ENCODE results near the gene ALKBH5. TPM values are rescaled to one million over a fixed set of nuclear protein-coding genes. Genes with fewer than 3 reads are reported as not detected.

Gene ALKBH5
- total RNA-seq, 1 experiment from 2014 or later, result 105 TPM

GRCh38 chr17:18156171-18156975 lies 27.3 kb upstream of the ALKBH5 start:
- DNase-seq (ENCODE audit: low spot score) (no peak), ATAC-seq (no peak)
- TF ChIP-seq ZNF532 (CRISPR knock-in tag; IDR thresholded peaks at IDR 0.05; ENCODE audit: borderline replicate concordance), result no peak
- ChIA-PET POLR2A (no interaction called here), CTCF (interaction anchor here (6.3 kb wide), 1 partner anchor 15 kb away, joined by 89 read pairs; no protein-coding TSS in a partner anchor)
- Mint-ChIP-seq H3K9me3 (no peaks in the 10 kb centered on the region), H3K27ac (no peak overlapping the region), H3K27me3 (ENCODE audit: low read depth) (no peaks in the 10 kb centered on the region; the same call in 1 of the 2 replicates), H3K36me3 (no peaks in the 10 kb centered on the region), H3K4me1 (peaks cover 13% of the 10 kb centered on the region), H3K4me3 (no peak overlapping the region)

GRCh38 chr17:18156976-18157280 lies 26.7 kb upstream of the ALKBH5 start:
- TF ChIP-seq JUN (CRISPR knock-in tag; IDR thresholded peaks at IDR 0.05) (no peak), NFYB (CRISPR knock-in tag; conservative IDR thresholded peaks at IDR 0.05; ENCODE audit: low read depth) (no peak), EMX1 (CRISPR knock-in tag; IDR thresholded peaks at IDR 0.05) (no peak), ZNF425 (CRISPR knock-in tag; conservative IDR thresholded peaks at IDR 0.05) (no peak), CREM (CRISPR knock-in tag; IDR thresholded peaks at IDR 0.05) (no peak), PRDM15 (CRISPR knock-in tag; IDR thresholded peaks at IDR 0.05) (no peak), ARID4B (CRISPR knock-in tag; IDR thresholded peaks at IDR 0.05; ENCODE audit: borderline replicate concordance) (no peak), JAZF1 (CRISPR knock-in tag; IDR thresholded peaks at IDR 0.05) (no peak)
- Mint-ChIP-seq H3K4me1 (peaks cover 13% of the 10 kb centered on the region), H3K4me3 (no peak overlapping the region), H3K36me3 (no peaks in the 10 kb centered on the region), H3K27me3 (ENCODE audit: low read depth) (no peaks in the 10 kb centered on the region; the same call in 1 of the 2 replicates), H3K9me3 (no peaks in the 10 kb centered on the region), H3K27ac (no peak overlapping the region)
- ChIA-PET POLR2A (no interaction called here), CTCF (no interaction called here)
- ATAC-seq, result no peak
- no peak for DNase-seq (ENCODE audit: low spot score)

Measured in WTC11 (cell line).